ENCODE results near the gene RTN1.
"Not testable (repeated sequence)": the region's sequence is repeated elsewhere in the genome, so short reads cannot be mapped to it uniquely, and the experiment has no call there.

Gene RTN1

DNA sequence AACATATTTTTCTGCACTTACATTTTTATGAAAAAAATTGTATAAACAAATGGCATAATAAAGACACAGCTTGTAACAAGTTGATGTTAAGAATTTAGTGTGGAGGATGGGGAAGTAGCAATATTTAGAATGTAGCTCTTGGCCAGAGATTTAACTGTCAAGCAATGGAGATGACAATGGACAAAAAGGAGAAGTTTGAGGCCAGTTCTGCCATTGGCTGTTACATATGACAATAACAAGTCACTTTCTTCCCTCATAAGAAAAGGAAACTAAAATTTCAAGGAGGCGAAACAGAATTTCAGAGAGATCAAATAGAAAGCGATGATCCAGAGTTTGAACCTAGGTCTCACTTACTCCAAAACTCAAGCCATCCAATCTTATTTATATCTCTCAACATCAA is 171.1 kb downstream of the RTN1 start:
- DNase-seq (ENCODE audit: low spot score): no peak

DNA sequence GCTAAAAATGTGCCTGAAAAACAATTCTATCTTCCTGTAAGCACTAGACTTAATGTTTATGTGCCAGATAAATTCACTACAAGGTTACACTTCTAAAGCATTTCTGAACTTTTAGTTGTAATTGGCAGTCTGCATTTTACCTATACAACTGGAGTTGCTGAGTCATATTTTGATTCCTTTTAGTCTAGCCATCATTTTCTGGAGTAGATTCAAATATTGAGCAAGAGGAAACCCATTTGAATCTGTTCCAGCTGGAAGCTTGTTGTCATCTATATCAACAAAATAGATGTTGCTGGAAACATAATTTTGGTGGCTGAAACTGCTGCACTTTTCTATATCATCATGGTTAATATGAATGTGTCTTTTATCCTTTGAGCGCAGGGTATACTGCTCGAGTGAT is 171.8 kb downstream of the RTN1 start:
- DNase-seq (ENCODE audit: low spot score): no peak

DNA sequence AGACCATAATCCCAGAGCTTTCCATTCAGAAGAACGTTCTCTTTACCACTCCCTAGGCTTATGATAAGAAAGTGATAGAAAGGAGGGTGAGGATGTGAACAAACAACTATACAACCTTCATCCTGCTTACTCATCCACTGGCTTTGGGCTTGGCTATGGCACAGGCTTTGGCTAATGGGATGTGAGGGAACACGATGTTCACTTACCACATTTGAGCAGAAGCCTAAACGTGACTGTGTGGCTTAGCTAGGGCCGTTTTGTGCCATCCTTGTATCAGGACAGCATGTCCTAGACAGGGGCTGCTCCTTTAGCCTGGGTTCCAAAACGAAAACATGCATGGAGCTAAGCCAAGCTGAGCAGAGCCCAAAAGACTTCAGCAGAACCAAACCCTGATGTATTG is 175.4 kb downstream of the RTN1 start:
- no peak for DNase-seq (ENCODE audit: low spot score)

DNA sequence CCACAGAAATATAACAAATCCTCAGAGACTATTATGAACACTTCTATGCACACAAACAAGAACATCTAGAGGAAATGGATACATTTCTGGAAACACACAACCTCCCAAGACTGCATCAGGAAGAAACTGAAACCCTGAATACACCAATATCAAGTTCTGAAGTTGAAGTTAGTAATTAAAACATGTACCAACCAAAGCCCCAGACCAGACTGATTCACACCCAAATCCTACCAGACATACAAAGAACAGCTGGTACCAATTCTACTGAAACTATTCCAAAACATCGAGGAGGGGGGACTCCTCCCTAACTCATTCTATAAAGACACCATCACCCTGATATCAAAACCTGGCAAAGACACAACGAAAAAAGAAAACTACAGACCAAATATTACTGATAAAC is 179.3 kb downstream of the RTN1 start:
- no peak for DNase-seq (ENCODE audit: low spot score)

DNA sequence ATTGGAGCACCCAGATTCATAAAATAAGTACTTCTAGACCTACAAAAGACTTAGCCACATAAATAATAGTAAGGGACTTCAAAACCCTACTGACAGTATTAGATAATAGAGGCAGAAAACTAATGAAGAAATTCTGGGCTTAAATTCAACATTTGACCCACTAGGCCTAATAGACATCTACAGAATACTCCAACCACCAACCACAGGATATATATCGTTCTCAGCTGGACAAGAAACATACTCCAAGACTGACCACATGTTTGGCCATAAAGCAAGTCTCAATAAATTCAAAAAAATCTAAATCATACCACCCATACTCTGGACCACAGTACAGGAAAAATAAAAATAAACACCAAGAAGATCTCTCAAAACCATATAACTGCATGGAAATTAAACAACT is 180.2 kb downstream of the RTN1 start:
- no peak for DNase-seq (ENCODE audit: low spot score)

DNA sequence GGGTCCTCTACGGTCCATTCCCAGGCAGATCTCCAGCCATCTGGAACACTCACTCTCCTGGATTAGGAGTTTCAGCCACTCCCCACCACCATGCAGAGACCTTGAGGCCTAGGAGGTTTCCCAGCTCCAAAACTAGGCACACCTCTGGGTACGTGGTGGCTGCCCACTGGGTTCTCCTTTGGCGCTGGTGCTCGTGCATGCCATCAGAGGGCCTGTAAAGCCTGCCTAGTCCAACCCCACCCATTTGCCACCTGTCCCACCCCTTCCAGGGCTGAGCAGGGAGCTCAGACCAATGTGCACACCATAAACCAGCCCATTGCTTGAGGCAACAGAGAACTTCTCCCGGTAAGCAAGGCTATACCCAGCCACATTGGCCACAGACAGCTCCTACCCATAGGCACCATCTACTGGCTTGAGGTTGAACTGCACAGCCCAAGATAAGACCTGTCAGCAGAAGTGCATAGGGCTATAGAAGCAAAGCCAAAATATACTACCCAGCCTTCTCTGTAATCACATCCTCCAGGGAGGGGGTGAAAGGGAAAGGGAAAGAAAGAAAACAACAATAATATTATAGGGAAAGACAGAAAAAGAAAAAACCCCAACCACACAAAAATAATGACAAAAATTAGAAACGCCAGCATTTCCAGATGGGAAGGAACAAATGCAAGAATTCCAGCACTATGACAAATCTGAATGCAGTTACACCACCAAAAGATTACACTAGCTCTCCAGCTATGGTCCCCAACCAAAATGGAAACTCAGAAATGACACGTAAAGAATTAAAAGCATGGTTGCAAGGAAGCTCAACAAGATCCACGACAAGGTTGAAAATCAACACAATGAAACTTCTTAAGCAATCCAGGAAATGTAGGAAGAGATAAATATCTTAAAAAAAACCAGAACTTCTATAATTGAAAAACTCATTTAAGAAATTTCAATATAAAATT is 182.1 kb downstream of the RTN1 start:
- DNase-seq (ENCODE audit: low spot score): peak; percentile 26

DNA sequence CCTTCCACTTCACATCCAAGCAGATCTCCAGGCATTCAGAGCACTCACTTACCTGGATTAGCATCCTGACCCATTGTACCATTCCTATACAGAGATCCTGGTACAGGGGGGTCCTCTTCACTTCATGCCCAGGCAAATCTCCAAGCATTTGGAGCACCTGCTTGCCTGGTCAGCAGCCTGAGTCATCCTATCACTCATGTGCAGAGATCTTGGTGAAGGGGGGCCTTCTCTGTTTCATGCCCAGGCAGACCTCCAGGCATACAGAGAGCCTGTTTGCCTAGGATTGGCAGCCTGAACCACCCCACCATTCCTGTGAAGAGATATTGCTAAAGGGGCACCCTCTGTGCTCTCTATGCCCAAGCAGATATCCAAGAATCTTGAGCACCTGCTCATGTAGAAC is 182.9 kb downstream of the RTN1 start:
- no peak for DNase-seq (ENCODE audit: low spot score)

DNA sequence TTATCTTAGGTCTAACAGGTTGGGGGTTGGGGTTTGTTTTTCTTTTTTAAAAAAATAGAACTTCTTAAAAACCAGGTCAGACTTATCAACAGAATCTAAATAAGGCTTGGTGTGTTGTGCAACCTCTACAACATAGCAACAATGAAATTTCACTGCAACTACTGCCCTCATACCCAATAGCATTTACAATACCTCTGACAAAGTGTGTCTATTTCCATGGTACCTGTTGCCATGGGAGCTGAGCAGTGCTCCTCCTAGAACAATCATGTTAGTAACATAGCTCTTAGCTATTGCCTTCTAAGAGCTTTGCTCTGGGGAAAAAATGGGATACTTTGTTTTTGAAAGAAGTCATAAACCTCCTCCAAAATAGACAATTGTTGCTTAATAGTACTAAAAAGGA is 190.7 kb downstream of the RTN1 start:
- peak; percentile 28 for DNase-seq (ENCODE audit: low spot score)

DNA sequence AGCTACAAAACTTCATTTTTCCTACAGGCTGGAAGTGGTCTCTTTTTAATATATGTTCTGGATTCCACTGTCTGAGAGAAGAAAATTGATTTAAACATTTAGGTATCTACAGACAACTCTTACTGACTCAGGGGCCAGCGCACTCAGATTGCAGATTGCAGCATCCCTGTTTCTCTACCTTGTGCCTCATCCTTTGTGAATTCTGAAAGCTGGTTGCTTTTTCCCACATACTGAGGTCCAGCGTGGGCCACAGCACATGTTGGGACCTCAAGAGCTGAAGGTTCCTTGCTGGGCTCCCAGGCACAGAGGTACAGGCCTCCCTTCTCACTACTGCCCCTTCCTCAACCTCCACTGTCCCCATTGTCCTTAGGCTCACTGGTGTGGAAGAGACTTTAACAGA is 192.2 kb downstream of the RTN1 start:
- DNase-seq (ENCODE audit: low spot score): no peak

DNA sequence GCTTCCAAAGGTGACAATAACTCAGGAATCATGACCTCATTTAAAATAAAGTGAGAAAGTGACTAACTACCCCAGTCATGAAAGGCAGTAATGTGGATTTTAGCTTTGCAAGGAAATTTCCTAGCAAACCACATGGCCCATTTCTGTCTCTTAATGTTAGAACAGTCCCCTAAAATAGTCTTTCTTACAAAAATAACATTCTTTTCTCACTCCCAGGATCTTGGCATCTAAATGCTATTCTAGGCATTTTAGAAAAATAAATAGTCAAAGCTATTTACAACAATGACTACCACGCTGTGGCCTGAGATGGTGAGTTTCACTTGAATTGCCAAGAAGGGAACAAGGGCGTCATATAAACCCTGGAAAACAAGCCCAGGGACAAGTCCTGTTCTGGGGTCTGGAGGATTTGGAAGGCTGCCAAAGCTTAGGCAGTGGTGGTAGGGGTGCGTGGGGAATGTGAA is 192.8 kb downstream of the RTN1 start:
- peak; percentile 50 for DNase-seq (ENCODE audit: low spot score)

DNA sequence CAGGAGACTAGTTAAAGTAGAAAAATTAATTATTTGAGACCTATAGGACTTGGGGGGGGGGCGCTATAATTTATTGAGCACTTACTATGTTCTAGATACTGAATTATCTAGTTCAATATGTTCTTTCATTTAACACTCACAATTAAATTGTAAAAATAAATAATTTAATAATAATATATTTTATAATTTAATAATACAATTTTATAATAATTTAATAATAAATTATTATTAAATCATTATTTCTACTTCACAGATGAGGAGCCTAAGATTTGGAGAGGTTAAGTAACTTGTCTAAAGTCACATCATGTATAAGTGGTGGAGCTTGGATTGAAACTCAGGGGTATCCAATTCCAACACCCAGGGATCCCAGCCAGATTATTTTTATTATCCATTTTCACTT is 195.2 kb downstream of the RTN1 start:
- no peak for DNase-seq (ENCODE audit: low spot score)

DNA sequence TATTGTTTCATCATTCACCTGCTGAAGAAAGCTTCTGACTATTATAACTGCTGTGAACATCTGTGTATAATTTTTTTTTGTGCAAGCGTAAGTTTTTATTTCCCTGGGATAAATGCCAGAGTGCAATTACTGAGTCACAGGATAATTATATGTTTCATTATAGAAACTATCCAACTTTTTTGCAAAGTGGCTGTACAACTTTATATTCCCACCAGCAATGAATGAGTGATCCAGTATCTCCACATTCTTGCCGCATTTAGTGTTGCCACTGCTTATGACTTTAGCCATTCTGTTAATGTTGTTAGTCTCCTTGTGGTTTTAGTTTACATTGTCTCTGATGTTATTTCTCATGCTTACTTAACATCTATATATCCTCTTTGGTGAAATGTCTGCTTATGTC is 205.8 kb downstream of the RTN1 start:
- DNase-seq (ENCODE audit: low spot score): no peak

DNA sequence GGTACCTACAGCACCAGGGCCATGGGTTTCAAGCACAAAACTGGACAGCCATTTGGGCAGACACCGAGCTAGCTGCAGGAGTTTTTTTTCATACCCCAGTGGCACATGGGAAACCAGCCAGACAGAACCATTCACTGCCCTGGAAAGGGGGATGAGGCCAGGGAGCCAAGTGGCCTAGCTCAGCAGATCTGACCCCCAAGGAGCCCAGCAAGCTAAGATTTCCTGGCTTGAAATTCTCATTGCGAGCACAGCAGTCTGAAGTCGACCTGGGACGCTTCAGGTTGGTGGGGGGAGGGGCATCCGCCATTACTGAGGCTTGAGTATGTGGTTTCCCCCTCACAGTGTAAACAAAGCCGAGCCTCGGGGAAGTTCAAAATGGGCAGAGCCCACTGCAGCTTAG is 212.8 kb downstream of the RTN1 start:
- no peak for DNase-seq (ENCODE audit: low spot score)

DNA sequence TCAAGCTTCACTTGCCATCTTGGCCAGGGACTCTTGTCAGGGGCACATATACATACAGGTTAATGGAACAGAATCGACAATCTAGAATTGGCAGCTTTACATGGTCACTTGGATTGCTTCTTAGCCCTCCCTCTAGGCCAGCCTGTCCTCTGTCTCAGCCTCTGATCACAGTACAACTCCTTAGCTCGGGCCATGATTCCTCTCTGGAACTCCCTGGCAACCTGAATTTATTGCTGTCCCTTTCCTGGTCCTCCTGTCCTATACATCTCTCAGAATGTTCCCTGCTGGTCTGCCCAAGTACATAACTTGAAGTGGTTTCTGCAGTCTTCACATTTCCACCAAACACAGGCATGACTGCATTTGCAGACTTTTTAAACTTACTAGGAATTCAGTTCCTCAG is 214.1 kb downstream of the RTN1 start:
- DNase-seq (ENCODE audit: low spot score): no peak

DNA sequence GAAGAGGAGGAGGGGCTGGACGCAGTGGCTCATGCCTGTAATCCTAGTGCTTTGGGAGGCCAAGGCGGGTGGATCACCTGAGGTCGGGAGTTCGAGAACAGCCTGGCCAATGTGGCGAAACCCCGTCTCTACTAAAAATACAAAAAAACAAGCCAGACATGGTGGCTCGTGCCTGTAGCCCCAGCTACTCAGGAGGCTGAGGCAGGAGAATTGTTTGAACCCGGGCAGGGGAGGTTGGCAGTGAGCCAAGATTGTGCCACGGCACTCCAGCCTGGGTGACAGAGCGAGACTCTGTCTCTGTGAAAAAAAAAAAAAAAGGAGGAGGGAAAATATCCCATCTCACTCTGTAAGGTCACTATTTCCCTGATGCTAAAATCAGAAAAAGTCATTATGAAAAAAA is 216.4 kb downstream of the RTN1 start:
- DNase-seq (ENCODE audit: low spot score): not testable (repeated sequence)

DNA sequence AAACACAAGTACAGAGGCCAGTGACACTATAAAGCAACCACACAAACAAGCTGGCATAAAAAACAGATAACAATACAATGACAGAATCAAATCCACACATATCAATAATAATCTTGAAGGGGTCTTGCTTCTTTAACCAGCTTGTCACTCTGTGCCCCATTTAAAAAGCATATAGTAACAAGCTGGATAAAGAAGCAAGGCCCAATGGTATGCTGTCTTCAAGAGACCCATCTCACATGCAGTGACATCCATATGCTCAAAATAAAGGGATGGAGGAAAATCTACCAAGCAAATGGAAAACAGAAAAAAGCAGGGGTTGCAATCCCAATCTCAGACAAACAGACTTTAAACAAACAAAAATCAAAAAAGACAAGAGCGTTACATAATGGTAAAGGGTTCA is 223.7 kb downstream of the RTN1 start:
- DNase-seq (ENCODE audit: low spot score): not testable (repeated sequence)

DNA sequence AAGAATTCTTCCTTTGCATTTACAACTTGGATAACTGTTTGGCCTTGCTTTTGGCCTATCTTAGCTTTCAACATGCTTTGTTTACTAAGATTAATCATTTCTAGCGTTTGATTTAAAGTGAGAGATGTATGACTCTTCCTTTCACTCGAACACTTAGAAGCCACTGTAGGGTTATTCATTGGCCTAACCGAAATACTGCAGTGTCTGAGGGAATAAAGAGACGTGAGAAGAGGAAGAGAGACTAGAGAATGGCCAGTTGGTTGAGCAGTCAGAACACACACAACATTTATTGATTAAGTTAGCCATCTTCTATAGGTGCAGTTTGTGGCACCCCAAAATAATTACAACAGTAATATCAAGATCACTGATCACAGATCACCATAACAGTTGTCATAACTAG is 231.7 kb downstream of the RTN1 start:
- no peak for DNase-seq (ENCODE audit: low spot score)

DNA sequence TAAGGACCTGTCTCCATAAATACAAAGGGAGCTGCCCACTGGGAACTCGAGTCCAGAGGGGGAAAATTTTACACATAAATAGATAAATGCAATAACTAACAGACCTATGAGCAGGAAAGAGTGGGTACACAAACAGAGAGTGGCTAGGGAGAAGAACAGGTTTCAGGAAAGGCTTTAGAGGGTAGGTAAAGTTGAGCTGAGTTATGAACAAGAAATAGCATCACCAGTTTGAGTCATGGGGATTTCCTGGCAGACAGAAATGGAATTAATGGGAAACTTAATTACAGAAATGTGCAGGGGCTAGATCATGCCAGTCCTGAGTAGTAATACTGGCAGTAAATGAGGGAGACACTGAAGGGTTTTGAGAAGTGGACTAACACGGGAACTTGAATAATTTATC is 236.0 kb downstream of the RTN1 start:
- DNase-seq (ENCODE audit: low spot score): no peak

DNA sequence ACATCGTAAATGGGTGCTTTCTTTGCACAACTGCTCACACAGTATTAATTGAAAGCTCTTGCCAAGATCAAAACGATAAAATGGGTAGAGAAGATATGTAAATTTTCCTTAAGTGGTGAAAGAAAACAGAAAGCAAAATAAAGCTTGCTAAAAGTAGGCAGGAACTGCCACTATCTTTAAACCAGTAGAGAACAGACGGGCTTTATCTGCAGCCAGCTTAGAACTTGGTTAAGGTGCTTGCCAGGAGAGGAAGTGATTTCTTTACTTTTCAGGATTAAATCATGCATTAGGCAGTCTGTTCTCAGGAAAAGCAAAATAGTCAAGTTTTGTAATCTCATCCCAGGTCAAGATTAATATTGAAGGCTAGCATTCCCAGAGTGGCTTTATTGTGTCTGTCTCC is 237.1 kb downstream of the RTN1 start:
- no peak for DNase-seq (ENCODE audit: low spot score)

DNA sequence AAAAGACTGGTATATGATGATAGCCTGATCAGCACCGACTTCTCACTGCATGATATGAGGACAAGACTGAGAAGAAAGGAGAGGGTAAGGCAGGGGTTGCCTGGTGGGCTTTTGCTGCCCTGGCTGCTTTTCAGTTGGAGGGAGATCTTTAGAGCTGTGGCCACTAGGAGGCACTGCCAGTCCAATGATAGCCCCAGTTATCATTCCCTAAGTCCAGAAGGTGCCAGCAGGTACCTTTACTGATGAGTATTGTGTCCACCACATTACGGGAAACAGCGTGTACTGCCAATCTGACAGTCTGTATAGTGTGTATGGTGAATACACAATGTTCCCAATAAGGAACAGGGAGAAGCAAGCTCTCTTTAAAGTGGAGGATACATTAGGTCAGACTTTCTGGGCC is 238.2 kb downstream of the RTN1 start:
- peak; percentile 37 for DNase-seq (ENCODE audit: low spot score)

DNA sequence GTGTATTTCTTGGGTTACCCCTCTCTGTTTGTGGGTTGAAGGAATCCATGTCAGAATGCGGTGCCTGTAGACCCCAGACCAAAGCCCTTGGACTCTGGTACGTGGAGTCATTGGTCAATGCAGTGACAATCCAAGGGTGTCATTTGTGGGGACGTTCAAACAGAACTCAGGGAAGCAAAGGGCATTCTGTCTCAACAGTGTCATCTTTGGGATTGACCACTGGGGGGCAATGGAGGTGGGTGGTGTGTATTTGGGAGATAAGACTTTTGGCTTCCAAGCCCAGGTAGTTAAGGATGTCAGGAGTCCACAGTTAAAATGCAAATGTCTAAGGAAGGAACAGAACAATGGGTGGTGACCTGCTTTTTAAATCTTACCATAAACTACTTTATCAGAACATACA is 239.3 kb downstream of the RTN1 start:
- peak; percentile 22 for DNase-seq (ENCODE audit: low spot score)

DNA sequence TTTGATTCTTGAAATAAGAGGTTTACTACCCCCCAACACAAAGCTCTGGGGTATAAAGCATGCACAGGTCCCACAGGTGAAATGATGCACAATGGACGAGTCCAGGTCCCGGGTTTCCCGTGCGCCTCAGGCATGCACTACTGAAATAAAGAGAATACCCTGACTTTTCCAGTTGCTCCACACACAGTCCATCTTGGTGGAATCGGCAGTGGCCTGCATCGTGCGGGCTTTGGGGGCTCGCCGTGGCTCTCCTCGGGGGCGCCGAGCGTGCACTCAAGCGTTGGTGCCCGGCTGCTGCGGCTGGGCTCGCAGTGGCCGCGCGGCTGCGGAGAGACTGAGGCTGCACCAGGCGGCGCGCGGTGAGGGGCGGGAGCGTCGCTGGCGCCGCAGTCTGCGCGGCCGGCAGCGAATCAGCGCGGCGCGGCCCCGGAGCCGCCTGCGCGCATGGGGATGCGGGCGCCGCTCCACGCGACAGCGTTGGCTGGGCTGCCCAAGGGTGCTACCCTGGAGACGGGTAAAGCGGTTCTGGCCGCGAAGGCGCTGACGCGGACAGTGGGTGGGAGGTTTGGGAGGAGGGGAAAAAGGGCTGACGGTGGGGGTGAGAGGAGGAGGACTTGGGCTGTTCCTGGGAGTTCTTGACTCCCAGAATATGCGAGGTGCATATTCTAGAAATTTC is 240.2 kb downstream of the RTN1 start:
- DNase-seq (ENCODE audit: low spot score): peak; percentile 45

DNA sequence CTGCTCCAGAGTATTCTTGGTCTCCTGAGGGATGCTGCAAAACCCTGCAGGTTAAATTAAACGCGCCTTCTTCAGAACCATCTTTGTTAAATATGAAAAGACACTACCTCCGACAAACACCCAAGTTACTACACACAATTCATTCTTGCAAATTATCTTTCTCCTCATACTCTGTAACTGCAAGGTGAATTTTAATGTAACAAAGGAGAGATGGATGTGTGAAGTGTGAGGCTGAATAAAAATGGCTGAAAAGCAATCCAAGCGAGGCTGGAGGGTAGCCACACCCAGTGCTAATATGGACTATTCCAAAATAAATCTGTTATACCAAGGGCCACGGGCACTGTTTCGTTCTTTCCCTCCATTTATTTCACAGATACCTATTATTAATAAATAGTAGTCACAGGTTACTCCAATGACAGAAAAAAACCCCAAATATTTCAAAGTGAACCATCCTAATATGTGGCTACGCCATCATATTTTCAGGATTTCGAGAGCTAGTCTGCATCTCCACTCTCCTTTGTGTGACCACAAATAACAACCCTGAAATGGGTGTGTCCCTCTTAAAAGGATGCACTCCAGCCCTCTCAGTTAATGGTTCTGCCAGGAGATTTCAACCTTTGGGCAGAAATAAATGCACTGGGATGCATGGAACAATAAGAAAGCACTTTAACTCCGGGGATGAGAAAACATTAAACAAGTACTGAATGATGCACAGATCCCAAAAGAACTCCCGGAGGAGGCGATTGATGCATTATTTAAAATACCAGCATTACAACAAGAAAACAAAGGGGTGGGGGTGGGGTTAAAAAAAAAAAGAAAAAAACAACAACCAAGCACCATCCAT is 240.9 kb downstream of the RTN1 start:
- DNase-seq (ENCODE audit: low spot score): no peak
